Subcutaneous adipose tissue (tissue), 4 donors: ENCODE measurements around the gene KCNS1. TPM values are rescaled to one million over a fixed set of nuclear protein-coding genes. Genes with fewer than 3 reads are reported as not detected.

Source experiments
- total RNA-seq, 4 donors: library from RNA; depleted of rRNA; stranded (reverse); fragments of >200 nt; gene quantifications; one replicate each; pipeline ENCODE4 v1.1.0, GENCODE V29; 2016
- TF ChIP-seq, protein P1 (sequence below): fragments of 450-650 bp; IDR thresholded peaks from one replicate; pipeline ENCODE4 v1.5.1; 2016; ENCODE audit warnings: low read depth, mild to moderate bottlenecking, control low read depth, antibody characterized with exemption, moderate library complexity

The KCNS1 gene
- total RNA-seq, 4 donors from 2014 or later = not detected

DNA sequence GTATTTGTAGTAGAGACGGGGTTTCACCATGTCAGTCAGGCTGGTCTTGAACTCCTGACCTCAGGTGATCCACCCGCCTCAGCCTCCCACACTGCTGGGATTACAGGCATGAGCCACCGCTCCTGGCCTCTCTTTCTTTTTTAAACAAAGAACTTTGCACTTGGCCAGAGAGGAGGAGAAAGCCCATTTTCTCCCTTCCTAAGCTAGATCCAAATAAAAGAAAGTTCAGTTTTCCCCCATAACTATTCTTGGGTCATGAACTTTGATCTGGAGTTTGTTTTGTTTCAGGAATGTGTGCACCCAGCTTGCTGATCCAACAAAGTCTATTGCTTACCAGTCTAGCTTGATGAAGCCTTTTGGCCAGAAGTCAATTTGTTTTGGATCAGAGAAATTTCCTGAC lies 23.4 kb downstream of the KCNS1 start:
- TF ChIP-seq, protein P1, sequence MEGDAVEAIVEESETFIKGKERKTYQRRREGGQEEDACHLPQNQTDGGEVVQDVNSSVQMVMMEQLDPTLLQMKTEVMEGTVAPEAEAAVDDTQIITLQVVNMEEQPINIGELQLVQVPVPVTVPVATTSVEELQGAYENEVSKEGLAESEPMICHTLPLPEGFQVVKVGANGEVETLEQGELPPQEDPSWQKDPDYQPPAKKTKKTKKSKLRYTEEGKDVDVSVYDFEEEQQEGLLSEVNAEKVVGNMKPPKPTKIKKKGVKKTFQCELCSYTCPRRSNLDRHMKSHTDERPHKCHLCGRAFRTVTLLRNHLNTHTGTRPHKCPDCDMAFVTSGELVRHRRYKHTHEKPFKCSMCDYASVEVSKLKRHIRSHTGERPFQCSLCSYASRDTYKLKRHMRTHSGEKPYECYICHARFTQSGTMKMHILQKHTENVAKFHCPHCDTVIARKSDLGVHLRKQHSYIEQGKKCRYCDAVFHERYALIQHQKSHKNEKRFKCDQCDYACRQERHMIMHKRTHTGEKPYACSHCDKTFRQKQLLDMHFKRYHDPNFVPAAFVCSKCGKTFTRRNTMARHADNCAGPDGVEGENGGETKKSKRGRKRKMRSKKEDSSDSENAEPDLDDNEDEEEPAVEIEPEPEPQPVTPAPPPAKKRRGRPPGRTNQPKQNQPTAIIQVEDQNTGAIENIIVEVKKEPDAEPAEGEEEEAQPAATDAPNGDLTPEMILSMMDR = no peak

DNA sequence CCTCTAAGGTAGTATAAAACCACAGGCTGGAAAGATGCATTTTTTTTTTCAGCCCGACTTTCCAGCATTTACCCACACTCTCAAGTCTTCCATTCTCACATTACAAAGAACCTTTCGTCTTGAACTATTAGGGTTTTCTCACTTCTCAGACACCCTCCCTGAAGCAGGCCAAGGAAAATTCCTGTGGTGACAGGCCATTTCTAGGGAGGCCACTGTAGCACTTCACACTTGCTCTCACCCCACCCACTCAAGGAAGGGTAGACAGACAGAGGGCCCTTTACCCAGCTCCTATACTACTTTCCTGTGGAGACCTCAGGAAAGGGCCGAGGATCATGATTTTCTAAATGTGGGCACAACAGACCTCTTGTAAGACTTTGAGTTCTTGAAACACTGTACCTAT lies 27.7 kb downstream of the KCNS1 start:
- TF ChIP-seq, protein P1 = no peak

DNA sequence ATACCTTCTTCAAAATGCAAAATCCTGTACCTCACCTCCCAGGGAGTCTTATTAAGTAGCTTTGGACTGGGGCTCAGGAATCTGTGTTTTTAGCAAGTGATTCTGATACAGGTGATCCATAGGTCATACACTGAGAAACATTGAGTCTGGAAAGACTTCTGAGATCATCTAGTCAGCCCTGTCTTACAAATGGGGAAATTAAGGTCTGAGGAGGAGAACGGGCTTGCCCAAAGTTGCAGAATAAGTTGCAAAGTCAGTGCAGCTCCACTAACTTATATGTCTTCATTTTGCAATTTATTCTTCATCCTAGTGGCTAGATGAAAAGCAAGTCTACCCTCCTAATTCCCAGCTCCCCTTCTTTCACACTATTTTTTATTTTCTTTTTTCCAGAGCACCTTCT lies 28.9 kb downstream of the KCNS1 start:
- TF ChIP-seq, protein P1 = no peak

DNA sequence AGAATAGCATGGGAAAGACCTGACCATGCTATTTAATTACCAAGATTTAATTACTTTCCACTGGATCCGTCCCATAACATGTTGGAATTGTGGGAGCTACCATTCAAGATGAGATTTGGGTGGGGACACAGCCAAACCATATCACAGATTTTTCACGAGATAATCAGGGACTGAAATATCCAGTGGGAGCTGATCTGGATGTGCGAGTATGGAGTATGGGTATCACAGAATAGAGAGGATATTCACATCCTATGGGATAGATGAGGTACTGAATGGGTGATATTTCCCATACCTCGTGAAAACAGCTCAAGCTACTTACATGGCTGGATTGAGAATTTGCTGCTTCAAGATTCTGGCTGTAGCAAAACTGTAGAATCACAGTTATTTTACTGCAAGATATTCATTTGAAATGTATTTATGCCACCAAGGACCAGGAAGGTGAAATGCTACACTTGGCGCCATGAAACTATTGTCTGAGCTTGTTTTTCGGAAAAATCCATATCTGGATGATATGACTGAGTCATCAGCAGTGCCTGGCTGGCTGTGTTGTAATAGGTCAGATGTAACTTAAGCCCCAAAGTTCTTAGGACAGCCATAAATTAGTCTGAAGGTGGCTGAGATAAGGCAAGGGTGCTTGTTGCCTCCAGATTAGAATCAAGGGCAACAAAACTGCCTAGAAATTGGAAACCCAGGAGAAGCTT lies 29.8 kb downstream of the KCNS1 start:
- TF ChIP-seq, protein P1 = no peak

DNA sequence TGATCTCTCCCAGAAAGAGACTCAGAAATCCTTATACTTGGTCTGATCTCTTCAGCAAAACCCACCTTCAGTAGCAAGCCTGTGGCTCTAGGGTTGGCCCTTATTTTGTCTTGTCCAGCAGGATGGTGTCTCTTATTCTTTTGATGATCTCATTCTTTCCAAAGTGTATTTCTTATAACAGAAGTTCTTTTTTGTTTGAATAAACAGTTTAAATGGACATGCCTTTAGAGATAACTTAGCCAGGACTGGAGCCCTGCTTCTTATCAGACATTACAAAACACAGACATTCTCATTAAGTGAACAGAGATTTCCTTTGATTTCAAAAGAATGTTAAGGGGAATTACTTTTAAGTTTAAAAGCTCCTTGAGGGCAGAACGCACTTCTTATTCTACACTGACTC lies 31.7 kb downstream of the KCNS1 start:
- TF ChIP-seq, protein P1 = no peak

DNA sequence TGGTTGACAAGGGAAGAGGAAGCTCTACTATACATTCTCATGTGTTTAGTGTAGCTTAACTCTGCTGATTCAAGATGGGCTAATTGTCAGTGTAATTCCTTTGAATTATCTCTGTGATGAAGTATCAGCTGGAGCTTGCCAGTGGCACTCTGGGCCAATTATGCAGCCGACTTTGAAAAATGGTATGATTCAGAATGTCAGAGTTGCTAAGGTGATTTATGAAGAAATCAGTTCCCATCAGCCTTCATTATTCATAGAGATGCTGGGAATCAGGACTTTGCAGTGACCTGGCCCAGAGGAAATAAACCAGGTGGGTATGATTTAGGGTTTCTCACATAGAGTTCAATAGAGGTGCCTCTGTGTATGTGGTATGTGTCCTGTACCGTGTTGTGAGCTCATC lies 33.4 kb downstream of the KCNS1 start:
- TF ChIP-seq, protein P1 = no peak

DNA sequence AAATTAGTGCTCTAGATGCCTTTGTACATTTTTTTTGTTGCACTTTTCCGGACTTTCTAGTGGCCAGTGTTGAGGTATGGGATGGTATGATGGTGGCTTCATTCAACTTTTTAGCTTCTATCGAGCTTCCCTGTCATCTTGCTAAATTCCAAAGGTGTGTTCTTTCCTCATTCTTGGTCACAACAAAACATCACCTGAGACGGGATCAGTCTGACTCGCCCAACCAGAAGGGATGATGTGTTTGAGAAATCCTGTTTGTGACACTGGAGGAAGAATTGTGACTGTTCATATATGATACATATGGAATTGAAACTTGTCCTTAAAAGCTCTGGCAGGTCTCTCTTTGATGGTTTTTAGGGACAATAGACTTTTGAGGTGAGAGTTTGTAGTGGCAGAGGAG lies 33.8 kb downstream of the KCNS1 start:
- TF ChIP-seq, protein P1 = no peak
